Measurements from ENCODE around the gene ASAP2.

Gene ASAP2

GRCh38 chr2:9205963-9206948, at the start of gene ASAP2:
ASAP2 (plus strand) TSS chr2:9206812; CDS start chr2:9207105, 293 bp downstream.
- H3K27me3 ChIP-seq = no peaks in the 10 kb centered on the region
- no peaks in the 10 kb centered on the region for H3K9me3 ChIP-seq (replicated peaks in 1 of 11)
- H4K20me1 ChIP-seq = peaks cover 0 to 35% (median 21%) of the 10 kb centered on the region in 11 experiments; a peak in 18 of 22 replicates
- H3K9ac ChIP-seq = peak within 1 kb of the TSS; percentile 80 to 96 (median 92)
- H3K27ac ChIP-seq = peak within 1 kb of the TSS; percentile 55 to 91 (median 89)
- H3K4me3 ChIP-seq = peak within 1 kb of the TSS; percentile 85 to 99 (median 94)
- peaks cover 37 to 52% (median 45%) of the 10 kb centered on the region in 10 experiments for H3K4me1 ChIP-seq
- H3K36me3 ChIP-seq = 0 out of 22 replicates have a peak, but pooled peaks cover 0 to 1% (median 0%) of the 10 kb centered on the region in 11 experiments
- TF ChIP-seq Cebpa-rat (IDR thresholded peaks at IDR 0.05) = no peak
- H3K4me2 ChIP-seq = peak within 1 kb of the TSS; percentile 88 to 97 (median 95)

GRCh38 chr2:9158786-9159779, 47.5 kb upstream of the ASAP2 start:
- Histone ChIP-seq H3K9ac (no peak overlapping the region), H3K36me3 (no peaks in the 10 kb centered on the region), H4K20me1 (no peaks in the 10 kb centered on the region), H3K27ac (no peak overlapping the region), H3K9me3 (replicated peaks in 1 of 11) (peaks cover 0 to 7% (median 3%) of the 10 kb centered on the region in 11 experiments; a peak in 11 of 22 replicates), H3K27me3 (no peaks in the 10 kb centered on the region), H3K4me2 (no peak overlapping the region), H3K4me1 (0 out of 20 replicates have a peak, but pooled peaks cover 0 to 5% (median 0%) of the 10 kb centered on the region in 10 experiments), H3K4me3 (no peak overlapping the region)
- TF ChIP-seq Cebpa-rat (IDR thresholded peaks at IDR 0.05) = no peak

GRCh38 chr2:9160732-9161131, 45.9 kb upstream of the ASAP2 start:
- Histone ChIP-seq H3K27ac (no peak overlapping the region), H3K9ac (no peak overlapping the region), H3K4me1 (peaks cover 0 to 6% (median 0%) of the 10 kb centered on the region in 10 experiments; a peak in 3 of 20 replicates), H4K20me1 (no peaks in the 10 kb centered on the region), H3K9me3 (replicated peaks in 1 of 11) (no peaks in the 10 kb centered on the region), H3K36me3 (no peaks in the 10 kb centered on the region), H3K27me3 (no peaks in the 10 kb centered on the region), H3K4me2 (no peak overlapping the region), H3K4me3 (no peak overlapping the region)
- no peak for TF ChIP-seq Cebpa-rat (IDR thresholded peaks at IDR 0.05)

GRCh38 chr2:9162841-9163240, 43.8 kb upstream of the ASAP2 start:
- H3K36me3 ChIP-seq = no peaks in the 10 kb centered on the region

GRCh38 chr2:9163306-9164111, 43.1 kb upstream of the ASAP2 start:
- no peak overlapping the region for H3K9ac ChIP-seq
- no peaks in the 10 kb centered on the region for H3K9me3 ChIP-seq (replicated peaks in 1 of 11)
- no peak for TF ChIP-seq Cebpa-rat (IDR thresholded peaks at IDR 0.05)
- no peaks in the 10 kb centered on the region for H4K20me1 ChIP-seq
- H3K27me3 ChIP-seq = no peaks in the 10 kb centered on the region
- no peaks in the 10 kb centered on the region for H3K36me3 ChIP-seq
- H3K4me3 ChIP-seq = no peak overlapping the region
- H3K4me1 ChIP-seq = peaks cover 1 to 31% (median 19%) of the 10 kb centered on the region in 10 experiments; a peak in 19 of 20 replicates
- no peak overlapping the region for H3K4me2 ChIP-seq
- no peak overlapping the region for H3K27ac ChIP-seq

More at GRCh38 chr2:9162841-9163240, 43.8 kb upstream of the ASAP2 start:
- TF ChIP-seq Cebpa-rat (IDR thresholded peaks at IDR 0.05) = no peak
- Histone ChIP-seq H3K27ac (no peak overlapping the region), H3K4me2 (no peak overlapping the region), H3K9ac (no peak overlapping the region), H3K4me1 (peaks cover 0 to 25% (median 13%) of the 10 kb centered on the region in 10 experiments; a peak in 12 of 20 replicates), H4K20me1 (no peaks in the 10 kb centered on the region), H3K4me3 (no peak overlapping the region), H3K27me3 (no peaks in the 10 kb centered on the region), H3K9me3 (replicated peaks in 1 of 11) (no peaks in the 10 kb centered on the region)

GRCh38 chr2:9164112-9164608, 42.5 kb upstream of the ASAP2 start:
- Histone ChIP-seq H3K9ac (no peak overlapping the region), H3K4me1 (peaks cover 8 to 38% (median 26%) of the 10 kb centered on the region in 10 experiments), H3K4me3 (no peak overlapping the region), H3K36me3 (no peaks in the 10 kb centered on the region), H3K27ac (no peak overlapping the region), H3K27me3 (no peaks in the 10 kb centered on the region), H3K4me2 (no peak overlapping the region), H4K20me1 (no peaks in the 10 kb centered on the region), H3K9me3 (replicated peaks in 1 of 11) (no peaks in the 10 kb centered on the region)
- no peak for TF ChIP-seq Cebpa-rat (IDR thresholded peaks at IDR 0.05)

- H3K36me3 ChIP-seq = no peaks in the 10 kb centered on the region
- H3K4me2 ChIP-seq = no peak overlapping the region
- H3K9me3 ChIP-seq (replicated peaks in 1 of 11) = no peaks in the 10 kb centered on the region
- H3K4me3 ChIP-seq = no peak overlapping the region
- no peak for TF ChIP-seq Cebpa-rat (IDR thresholded peaks at IDR 0.05)
- no peaks in the 10 kb centered on the region for H3K27me3 ChIP-seq
- no peaks in the 10 kb centered on the region for H4K20me1 ChIP-seq
- H3K27ac ChIP-seq = no peak overlapping the region
- H3K4me1 ChIP-seq = peaks cover 15 to 51% (median 34%) of the 10 kb centered on the region in 10 experiments
- no peak overlapping the region for H3K9ac ChIP-seq
These were observed 41.0 kb upstream of the ASAP2 start for GRCh38 chr2:9165625-9166024.
